GDM1 (cell line): Measurements from ENCODE around the gene KIF6.

Experiments used
- DNase-seq: peaks from one replicate; lab custom pipeline; 2025; lab: John Stamatoyannopoulos, UW

Gene KIF6

DNA sequence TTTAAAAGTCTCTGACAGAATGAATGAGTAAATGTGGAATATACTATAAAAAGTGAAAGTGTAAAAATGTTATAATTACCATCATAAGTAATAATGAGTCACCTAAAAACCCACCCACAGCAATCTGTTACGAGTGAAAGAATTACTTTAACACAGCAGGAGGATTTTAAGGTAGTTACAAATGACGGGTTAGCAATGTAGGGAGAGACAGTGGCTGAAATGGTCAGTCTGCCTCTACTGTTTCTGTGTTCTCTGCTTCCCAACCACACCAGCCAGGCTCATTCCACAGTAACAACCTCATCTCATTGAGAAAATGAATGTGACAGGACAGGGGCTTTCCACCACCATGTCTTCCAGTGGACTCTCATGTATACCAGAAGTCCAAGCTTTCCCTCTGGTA is 278.3 kb downstream of the KIF6 start:
- no peak for DNase-seq

DNA sequence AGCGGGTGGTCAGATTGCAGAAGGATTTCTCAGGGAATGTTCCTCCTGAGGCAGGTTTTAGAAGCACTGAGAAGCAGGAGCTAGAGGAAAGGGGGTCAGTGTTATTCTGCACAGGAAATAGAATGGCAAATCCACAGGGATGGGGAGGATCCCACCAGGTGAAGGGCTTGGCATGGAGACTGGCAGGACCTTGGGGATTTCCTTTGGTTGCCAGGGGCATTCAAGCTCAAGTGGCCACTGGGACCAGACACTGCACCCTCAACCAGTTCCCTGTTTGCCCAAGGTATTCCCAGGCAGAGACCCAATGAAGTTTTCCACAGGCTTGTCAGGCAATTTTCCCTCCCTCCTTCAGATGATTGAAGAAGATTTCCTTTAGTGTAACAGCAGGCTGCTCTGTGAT is 279.5 kb downstream of the KIF6 start:
- DNase-seq = no peak

DNA sequence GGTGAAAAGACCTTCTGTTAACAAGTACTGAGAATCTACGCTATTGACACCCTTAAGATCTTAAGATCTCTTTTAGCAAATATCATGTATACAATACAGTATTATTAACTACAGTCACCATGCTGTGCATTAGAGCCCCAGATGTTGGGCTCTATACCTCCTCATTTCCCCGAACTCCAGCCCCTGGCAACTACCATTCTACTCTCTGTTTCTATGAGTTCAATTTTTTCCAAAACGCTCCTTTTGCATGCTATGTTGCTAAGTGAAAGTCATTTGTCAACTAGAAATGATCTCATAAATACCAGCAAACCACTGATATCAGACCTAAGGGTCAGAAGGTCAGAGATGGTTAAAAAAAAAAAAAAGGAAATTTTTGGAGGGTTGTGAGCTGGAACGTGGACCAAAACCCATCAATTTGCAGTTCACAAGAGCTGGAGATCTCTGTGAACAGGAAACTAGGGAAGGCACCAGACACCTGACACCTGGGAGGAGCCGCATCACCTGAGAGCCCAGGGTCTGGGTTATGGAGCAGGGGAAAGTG is 280.7 kb downstream of the KIF6 start:
- DNase-seq = no peak

DNA sequence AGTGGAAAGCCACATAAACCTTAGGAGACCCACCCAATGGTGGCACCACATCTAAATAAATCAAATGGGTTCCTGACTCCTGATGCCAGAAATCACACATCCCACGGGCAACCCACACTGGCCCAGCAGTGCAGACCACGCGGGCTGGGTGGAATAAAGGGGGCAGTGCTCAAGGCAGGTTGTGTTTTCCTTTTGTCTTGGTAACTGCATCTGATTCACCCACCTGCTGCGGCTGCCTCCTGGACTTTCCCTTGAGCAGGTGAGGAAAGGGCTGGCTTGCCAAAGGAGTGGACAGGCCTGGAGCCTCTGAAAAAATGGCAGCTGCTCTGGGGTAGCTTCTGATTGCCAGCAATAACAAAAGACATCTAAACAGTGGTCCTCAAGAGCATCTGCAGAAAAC is 283.2 kb downstream of the KIF6 start:
- no peak for DNase-seq

DNA sequence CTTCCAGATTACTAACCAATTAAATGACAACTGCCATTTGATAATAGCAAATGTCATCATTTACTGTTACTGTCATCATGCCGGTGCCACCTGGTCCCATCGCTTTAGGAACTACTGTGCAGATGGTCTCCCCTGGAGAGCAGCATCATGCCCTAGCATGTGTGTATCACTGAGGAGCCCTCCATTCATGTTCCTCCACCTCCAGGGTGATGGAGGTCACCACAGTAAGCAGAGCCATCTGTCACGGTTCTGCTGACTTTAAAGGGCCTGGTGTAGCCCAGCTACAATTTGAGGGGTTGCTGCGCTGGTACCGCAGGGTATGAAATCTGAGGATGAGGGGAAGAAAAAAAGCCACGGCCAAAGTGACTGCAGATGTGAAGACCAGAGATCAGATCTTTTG is 283.9 kb downstream of the KIF6 start:
- no peak for DNase-seq

DNA sequence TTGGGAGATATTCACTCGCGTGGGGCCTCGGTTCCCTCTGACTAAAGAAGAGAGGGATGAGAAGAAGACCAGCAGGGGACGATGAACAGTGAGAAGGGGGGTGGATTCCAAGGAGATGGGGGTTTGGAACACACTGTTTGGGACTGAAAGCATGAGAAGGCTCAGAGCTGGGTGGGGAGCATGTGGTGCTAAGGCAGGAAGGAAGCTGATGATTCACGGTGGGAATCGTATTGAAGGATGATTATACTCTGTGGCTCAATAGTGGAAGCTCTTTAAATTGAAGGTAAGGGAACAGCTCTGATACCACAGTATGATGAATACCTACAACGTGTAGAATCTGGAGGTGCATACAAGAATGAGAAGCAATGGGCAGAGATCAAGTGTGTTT is 285.2 kb downstream of the KIF6 start:
- DNase-seq = no peak

DNA sequence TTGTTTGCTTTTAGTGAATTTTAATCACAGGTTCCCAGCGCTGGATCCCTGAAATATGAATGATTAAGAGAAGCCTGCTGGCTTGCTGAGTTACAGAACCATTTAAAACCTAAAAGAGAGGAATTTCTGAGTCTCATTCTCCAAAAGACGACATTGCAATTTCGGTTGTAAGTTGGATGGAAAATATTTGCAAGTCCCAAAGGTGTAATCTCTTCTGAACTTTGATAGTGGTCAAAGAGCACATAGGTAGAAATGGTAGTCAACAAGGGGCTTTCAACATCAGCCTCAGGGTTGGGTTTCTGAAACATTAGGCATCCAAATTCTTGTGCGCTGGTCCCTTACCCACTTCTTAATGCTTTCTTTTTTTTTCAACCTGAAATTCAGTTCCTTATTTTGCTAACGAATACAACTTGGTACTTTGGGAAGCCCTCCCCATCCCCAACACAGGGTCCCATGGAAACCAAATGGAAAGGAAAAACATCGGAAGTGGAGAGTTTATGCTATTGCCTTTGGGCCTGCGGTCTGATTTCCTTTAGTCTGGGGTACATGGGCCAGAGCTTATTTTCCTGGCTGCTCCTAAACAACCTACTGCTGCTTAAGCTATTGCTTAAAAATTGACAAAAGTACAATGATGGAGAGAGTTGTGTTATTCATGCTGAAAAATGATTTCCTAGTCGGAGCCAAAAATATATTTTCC is 285.7 kb downstream of the KIF6 start:
- no peak for DNase-seq

DNA sequence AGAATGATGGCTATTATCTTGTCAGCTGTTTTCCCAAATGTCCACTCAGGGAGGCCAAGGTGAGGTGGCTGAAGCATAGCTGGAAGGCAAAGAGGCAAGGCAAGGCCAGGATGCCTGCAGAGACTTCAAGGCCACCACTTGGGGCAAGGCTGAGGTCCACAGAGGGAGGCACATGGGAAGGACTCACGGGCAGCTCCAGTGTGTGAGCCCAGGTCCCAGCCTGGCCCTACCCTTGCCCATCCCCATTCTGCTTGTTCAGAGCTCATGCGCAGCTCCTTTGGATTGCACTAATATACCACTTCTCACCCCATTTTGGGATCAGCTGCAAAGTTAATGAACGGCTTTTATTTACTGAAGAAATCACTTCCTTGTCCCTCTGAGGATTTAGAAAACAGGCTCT is 291.6 kb downstream of the KIF6 start:
- no peak for DNase-seq

DNA sequence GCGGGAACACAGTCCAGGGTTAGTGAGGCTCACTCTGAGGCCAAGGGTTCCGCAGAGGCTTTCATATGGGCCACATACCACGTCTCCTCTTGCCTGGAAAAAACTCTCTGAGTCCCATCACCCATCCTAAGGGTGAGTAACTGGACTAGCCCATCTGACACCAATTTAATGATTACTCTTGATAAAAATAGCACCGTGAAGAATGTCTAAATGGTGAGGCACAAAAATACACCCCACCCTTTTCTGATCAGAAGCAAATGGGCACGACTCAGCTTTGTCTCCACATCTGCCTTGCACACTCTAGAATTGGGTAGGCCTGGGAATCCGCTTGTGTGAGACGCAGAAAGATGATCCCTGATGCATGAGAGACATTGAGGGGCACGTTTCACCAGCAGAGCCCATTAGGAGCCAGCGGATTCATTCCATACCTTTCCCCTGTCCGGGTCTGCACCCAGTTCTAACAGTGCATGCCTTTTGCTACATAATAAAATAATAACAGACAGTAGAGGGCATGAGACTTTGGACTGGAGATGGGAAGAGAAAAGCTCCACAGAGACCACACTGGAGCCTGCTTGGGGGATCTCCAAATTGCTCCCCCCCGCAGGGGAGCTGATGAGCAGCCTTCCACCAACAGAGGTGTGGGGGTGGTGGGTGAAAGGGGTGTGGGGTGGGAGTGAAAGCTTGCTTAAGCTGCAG is 292.7 kb downstream of the KIF6 start:
- DNase-seq = no peak

DNA sequence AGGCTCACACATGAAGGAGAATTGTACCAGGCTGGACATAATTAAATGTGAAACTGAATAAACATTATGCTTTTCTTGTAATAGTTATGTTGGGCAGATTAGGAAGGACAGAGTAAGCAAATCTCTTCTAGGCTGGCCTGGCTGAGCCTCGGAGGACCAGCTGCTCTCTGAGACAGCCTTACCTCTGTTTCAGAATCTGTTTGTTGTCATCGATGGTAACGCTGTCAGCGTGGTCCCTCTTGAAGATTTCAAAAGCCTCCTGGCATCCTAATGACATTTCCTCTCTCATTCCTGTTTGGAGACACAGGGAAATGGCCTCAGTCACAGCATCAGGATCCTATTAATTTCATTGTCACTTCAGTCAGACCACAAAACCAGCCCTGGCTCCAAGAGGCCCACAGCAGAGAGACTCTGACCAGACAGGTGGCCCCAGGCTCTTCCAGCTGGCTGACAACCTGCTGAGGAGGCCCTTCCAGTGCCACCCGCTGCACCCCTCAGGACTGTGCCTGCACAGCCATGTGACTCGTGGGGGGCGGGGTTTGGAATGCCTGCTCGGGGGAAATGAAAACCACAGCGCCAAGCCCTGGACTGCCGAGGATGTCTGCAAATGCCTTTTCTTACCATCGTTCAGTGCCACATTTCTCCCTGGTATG is 294.2 kb downstream of the KIF6 start:
- DNase-seq = no peak

DNA sequence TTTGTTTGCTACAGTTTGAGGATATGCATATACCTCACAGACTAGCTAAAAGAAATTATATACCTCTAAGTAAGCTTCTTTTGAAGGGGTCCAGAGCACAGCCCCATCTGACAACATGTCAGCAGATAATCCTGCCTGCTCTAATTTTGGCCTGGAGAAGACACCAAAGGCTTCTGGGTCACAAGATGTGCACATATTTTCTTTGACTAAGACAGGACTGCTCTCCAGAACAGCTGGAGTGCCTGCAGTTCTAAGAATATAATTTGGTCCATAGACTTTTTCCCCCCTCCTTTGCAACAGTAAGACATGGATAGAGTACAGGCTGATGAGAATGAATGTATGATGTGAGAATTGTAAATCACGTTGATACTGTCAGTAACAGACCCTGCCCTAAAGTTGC is 294.8 kb downstream of the KIF6 start:
- DNase-seq = no peak

DNA sequence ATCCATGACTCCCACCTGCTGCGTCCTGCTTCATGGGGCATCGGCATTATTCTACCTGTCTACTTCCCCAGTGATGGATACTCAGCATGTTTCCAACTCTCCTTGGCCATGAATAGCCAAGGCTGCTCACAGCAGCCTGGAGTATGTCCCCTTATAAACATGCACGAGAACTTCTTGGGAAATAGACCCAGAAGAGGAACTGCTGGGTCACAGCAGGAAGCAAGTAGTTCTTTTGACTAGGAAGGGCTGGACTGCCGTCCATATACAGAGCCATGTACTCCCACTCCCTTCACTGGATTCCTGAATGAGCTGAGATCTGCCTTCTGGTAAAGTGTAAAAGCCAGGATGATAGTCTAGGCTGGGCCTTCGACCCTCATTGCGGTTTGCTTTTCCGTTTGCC is 296.4 kb downstream of the KIF6 start:
- no peak for DNase-seq

DNA sequence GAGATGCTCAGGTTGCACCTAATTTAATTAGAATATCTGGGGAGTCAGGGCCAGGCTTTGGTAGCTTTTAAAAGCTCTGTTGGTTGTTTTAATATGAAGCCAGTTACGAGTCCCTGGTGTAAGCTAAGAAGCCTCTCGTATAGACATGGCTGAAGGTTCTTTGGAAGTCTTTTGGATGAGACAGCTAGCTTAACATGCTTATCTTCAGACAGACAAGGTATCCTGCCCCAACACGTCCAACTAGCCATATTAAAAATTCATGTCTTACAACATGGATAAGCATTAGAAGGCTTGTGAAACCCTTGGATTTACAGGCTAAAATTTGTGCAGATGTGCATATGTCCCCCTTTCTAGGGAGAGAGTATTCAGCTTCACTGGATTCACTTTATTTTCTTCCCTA is 297.1 kb downstream of the KIF6 start:
- DNase-seq = no peak

DNA sequence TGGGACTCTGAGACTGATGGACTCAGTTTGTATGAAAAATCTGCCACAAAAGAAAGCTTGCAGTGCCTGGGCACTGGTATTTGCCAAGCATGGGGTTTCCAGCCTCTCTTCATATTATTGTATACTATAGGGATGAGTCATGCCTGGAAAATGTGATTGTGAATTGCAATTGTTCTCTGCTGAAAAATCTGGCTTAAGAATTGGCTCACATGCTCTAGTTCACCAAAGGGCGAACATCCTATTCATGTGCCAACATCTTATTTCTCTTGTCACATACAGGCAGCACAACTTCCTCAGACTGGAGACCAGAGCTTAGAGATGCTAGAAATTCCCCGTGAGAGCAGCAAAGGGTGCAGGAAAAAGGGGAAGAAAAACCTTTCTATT is 299.1 kb downstream of the KIF6 start:
- no peak for DNase-seq

DNA sequence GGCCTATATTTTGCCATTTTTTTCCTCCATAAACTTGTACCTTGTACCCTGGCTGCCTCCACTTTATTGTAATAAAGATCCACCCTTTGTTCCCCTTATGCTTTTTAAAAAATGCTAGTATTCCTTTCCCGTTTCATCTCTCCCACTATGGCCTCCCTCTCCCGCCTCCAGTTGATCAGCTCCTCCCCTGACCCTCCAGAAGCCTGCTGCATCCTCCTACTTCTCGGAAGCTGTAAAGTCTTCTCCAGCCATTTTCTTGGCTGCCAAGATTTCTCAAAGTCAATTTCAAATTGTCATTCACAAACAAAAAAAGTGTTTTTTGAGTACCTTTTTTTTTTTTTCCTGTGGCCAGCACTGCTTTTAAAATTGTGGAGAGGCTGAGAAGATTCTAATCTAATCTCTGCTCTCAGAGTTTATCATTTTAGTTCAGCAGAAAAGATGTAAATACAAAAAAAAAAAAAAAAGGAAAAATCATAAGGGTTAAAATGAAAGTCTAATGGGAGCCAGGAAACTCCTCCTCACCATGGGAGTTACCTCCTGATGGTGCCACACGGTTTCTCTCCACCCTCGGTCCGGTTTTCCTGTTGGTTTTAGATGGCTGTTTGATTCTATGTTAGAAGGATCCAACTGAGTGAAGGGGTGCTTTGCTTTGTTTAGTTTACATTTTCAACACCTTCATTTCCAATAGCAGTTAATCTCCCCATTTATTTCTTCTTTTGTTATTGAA is 299.7 kb downstream of the KIF6 start:
- no peak for DNase-seq

DNA sequence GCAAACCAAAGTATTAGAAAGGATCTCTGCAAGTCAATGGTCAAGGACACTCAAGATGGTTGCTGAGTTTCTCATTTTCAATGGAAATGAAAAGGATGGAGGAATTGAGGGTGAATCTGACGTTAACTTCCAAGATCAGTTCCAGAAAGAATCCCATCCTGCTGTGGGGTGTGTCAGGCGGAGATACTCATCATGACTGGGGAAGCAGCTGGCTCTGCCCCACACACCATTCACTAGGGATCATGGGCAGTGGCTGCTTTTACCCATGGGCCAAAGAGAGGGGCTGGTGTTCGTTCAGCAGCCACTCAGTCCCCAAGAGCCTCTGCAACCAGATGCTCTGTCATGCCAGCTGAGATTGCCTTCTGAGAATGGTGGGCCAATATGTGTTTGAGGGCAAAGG is 300.4 kb downstream of the KIF6 start:
- no peak for DNase-seq

DNA sequence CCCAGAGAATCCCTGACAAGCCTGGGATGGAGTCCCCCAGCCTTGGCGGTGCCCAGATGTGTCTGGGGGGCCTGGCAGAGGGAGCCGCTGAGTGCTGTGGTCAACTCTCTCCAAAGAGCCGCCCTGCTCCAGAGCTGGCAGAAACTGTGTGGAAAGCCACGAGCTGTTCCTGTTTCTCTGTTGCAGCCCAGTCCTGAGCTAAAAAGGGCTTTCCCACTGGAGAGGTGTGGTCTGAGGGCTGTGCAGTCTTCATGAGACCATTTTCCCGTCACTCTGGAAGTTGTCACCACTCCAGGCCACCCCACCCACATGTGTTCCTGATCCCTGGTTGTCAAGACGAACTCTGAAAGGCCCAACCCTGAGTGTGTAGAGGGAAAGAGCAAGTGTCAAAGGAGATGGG is 303.0 kb downstream of the KIF6 start:
- DNase-seq = no peak

DNA sequence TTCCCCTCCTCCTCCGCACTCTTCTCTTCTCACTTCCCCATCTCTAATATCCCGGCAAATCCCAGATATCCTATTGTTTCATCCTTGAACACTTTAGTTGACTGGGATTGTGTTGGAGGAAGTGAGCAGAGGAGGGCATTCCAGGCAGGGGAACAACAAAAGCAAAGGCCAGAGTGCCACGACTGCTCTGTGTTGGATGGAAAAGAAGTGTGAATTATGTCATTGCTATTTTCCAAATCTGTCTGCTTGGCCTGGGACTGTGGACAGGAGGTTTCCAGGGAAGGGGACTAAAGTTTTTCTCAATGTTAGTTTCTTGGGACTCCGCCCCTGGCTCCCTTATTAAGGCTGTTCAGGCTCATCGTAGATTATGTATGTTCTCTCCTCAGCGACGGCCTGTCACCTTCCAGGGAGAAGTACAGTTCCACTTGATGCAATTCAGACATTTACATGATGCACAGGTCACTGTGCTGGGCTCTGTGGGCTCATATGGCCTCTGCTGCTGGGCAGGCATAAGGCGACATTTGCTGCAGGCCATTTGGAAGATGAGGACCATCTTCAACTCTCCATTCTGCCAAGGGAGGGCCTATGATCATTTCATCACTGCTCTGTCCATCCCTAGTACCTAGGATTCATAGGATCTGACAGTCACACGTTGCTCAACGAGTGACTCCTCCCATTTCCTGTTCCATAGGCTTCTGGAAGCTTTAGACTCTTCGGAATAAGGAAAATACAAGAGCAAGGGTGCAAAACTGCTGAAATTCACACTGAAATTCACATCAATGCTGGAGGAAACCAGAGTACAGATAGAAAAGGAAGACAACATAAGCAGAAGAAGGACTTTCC is 303.6 kb downstream of the KIF6 start:
- DNase-seq = no peak

DNA sequence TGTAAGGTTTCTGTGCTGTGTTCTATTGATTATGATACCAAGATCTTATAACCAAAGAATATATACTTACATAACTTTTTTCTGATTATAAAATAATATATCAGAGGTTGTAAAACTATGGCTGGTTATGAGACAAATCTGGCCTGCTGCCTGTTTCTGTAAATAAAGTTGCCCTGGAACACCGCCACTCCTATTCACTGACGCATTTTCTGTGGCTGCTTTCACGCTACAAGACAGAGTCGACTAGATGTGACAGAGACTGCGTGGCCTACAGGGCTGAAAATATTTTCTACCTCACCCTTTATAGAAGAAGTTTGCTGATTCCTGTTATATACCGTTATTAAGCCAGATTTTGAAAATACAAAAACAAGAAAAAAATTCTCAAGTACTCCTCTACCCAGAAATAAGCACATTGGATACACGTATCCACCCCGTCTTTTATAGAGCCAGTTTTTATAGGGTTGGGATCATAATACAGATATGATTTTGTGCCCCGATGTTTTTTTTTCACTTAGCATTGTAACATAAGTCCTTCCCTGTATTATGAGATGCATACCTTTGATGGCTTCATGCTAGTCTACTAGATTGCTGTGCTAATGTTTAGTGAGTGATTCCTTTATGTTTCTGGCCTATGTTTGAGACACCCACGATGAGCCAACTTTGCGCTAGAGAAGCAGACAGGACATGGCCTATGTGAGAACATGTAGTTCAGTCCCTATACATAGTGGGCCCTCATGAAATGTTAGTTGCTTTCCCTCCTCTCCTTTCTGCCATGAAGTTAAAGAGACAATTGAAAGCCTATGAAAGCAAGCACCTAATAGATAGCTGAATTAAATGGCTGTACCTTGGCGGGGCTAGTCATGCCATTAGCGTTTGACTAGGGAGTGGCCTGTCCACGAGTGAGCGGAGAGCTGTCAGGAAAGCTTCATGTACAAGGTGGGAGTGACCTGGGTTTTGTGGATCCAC is 304.6 kb downstream of the KIF6 start:
- DNase-seq = no peak

DNA sequence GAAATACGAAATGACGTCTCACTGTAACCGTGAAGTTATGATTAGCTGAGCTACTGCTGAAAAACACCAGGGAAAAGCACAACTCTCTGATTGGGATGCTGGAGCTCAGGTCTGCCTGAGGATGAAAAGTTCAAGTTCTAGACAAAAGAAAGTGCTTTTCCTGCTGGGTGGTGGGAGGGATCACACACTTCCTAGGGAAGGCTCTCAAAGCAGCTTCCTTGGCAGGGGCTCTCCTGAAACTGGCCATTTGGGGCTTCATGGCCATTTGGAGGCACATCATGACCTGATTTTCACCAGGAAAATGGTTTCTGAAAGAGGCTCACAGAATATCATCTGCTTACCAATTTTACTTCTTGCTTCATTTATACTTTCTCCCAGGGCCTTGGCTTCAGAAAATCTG is 305.6 kb downstream of the KIF6 start:
- no peak for DNase-seq

DNA sequence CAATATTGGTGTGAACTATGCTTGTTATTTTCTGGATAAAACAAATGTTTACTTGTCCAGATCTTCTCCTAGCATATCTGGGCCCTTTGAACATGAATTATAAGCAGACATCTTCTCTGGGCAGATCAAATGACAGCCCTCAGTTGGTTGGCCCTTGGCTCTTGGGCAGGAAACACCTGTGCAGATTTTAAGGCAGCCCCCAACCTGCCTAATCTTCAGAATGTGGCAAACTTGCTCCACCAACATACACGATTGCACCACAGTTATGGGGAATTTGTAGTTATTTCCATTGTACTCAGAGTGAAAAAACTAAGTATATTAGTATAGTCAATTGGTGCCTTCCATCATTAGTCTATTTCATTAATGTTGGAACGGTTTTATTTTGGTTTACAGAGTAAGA is 307.8 kb downstream of the KIF6 start:
- DNase-seq = no peak
